AG04450 (cell line): ENCODE measurements around the gene PLET1. TPM values are rescaled to one million over a fixed set of nuclear protein-coding genes. Genes with fewer than 3 reads are reported as not detected.

Source experiments
- CTCF ChIA-PET: fragments of 300-600, 350-600 bp; formaldehyde crosslinking; extraction: SDS; loops from one replicate; lab custom pipeline; 2022; ENCODE audit warnings: antibody characterized with exemption, inconsistent platforms; lab: Charles Lee
- POLR2A ChIA-PET: fragments of 350-600 bp; formaldehyde crosslinking; extraction: SDS; loops from one replicate; lab custom pipeline; 2021; ENCODE audit warnings: antibody characterized with exemption, inconsistent platforms; lab: Yijun Ruan, JAX
- DNase-seq: peaks from one replicate; pipeline ENCODE4 v3.0.0-alpha.2; 2011; ENCODE audit warnings: low read depth, low spot score
- H3K27ac ChIP-seq: one replicate; pipeline ENCODE4 v1.5.1; 2012; ENCODE audit warnings: low read depth, low read length, control low read depth
- H3K27me3 ChIP-seq: one replicate; pipeline ENCODE4 v1.6.0; 2012; ENCODE audit warnings: low read length; ENCODE audit not compliant: control insufficient read depth, insufficient read depth
- H3K4me3 ChIP-seq: 2 replicates; pipeline ENCODE4 v1.5.1; 2011; ENCODE audit warnings: mild to moderate bottlenecking, low read depth, low read length, control low read depth
- H3K9me3 ChIP-seq: 2 replicates; pipeline ENCODE4 v1.5.1; 2012; ENCODE audit warnings: low read length; ENCODE audit not compliant: control insufficient read depth, insufficient read depth
- CTCF ChIP-seq: IDR thresholded peaks from 2 replicates; pipeline ENCODE4 v1.5.1; 2011; ENCODE audit warnings: low read depth, low read length, control low read depth, inconsistent platforms
- polyA plus RNA-seq: library from polyadenylated mRNA; depleted of rRNA; stranded (reverse); fragments of >200 nt; gene quantifications from 2 replicates; pipeline ENCODE4 v1.2.3, GENCODE V29; 2011

PLET1 gene
- polyA plus RNA-seq, 1 experiment: not detected

- POLR2A ChIA-PET: no interaction called here
- Histone ChIP-seq H3K9me3 (no peaks in the 10 kb centered on the region; the same call in 1 of the 2 replicates), H3K4me3 (peak overlapping the region; percentile 78), H3K27ac (no peak overlapping the region), H3K27me3 (no peaks in the 10 kb centered on the region)
- CTCF ChIA-PET: interaction anchor here (1.1 to 16.5 kb wide), 9 partner anchors 9 to 1000 kb away, joined by 3 to 711 read pairs (median 12); partner anchors contain the start of gene PTS
- no peak for DNase-seq
- TF ChIP-seq CTCF: peak; percentile 65
Measured at GRCh38 chr11:112289588-112290492, 29.2 kb upstream of the PLET1 start.

- TF ChIP-seq CTCF: no peak
- Histone ChIP-seq H3K4me3 (no peak overlapping the region), H3K27me3 (peaks cover 3% of the 10 kb centered on the region), H3K9me3 (no peaks in the 10 kb centered on the region; the same call in 1 of the 2 replicates), H3K27ac (no peak overlapping the region)
- CTCF ChIA-PET: interaction anchor here (0.7 to 16.5 kb wide), 10 partner anchors 7 to 1002 kb away, joined by 3 to 711 read pairs (median 10); partner anchors contain the start of gene PTS
- POLR2A ChIA-PET: interaction anchor here (0.6 kb wide), 1 partner anchor 96 kb away, joined by 15 read pairs; no protein-coding TSS in a partner anchor
- DNase-seq: no peak
Measured at GRCh38 chr11:112288021-112288420, 27.4 kb upstream of the PLET1 start.

DNA sequence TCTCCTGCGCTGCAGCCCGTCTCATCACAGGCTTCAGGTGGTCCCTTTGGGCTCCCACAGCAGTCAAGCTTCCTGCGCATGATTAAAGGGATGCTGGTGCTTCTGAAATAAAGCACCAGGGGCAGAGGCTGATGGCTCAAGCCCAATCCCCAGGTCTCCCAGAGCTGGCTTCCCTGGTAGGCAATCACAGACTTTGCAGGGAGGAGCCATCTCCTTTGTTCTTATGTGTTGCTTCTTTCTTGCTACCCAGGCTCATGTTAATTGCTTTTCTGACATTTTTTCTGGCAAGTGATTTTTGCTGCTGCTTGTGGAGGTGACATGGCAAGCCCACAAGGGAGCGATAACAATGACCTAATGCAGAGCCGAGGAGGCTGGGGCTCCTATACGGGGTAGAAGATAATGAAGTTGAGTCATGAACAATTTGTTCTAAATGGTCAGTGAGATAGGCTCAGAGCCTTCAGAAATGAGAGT lies 25.2 kb upstream of the PLET1 start:
- no peak for DNase-seq
- ChIA-PET CTCF (interaction anchor here (1.4 to 16.5 kb wide), 4 partner anchors 65 to 1004 kb away, joined by 4 to 711 read pairs (median 6); partner anchors contain the start of gene PTS), POLR2A (interaction anchor here (1.3 kb wide), 1 partner anchor 260 kb away, joined by 3 read pairs; no protein-coding TSS in a partner anchor)

DNA sequence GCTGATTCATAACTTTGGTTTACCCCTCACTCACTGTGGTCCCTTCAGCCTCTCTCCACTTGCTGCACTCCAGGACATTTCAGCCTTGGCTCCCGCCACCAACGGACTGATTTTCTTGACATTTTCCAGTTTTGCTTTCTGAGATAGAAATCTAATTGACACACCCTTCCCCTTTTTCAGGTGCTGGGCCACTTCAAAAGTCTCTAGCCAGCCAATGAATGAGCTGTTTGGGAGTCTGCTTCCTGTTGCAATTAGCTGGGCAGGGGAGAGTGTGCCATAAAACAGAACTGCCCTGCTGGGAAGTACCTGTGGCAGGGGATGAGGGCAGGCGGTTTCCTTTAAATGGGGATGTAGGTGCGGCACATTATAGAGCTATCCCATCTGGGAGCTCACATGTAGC lies 21.1 kb upstream of the PLET1 start:
- Histone ChIP-seq H3K4me3 (no peak overlapping the region), H3K9me3 (no peaks in the 10 kb centered on the region; the same call in 1 of the 2 replicates), H3K27me3 (peaks cover 16% of the 10 kb centered on the region), H3K27ac (no peak overlapping the region)
- POLR2A ChIA-PET: no interaction called here
- no peak for TF ChIP-seq CTCF
- no peak for DNase-seq
- CTCF ChIA-PET: interaction anchor here (0.6 to 16.5 kb wide), 17 partner anchors 10 to 1008 kb away, joined by 3 to 711 read pairs (median 9); partner anchors contain the start of genes PTS, SDHD and TIMM8B

More for the DNA sequence above, 25.2 kb upstream of the PLET1 start:
- H3K27me3 ChIP-seq: peaks cover 16% of the 10 kb centered on the region
- no peak overlapping the region for H3K4me3 ChIP-seq
- no peaks in the 10 kb centered on the region; the same call in 1 of the 2 replicates for H3K9me3 ChIP-seq
- H3K27ac ChIP-seq: no peak overlapping the region
- TF ChIP-seq CTCF: no peak
